HepG2 (cell line): ENCODE data around the gene SYT1. TPM values are rescaled to one million over a fixed set of nuclear protein-coding genes. Genes with fewer than 3 reads are reported as not detected.

ENCODE experiments used
- ATAC-seq: fragments of 200-7000 bp; cut with Tn5 transposase; 3 replicates; pipeline ENCODE4 v1.9.1; 2020; ENCODE audit warnings: mild to moderate bottlenecking, moderate library complexity
- BruUV-seq: library from RNA; stranded (reverse); fragments of 400-500 nt; replicated peaks from 2 replicates; lab custom pipeline; 2021; lab: Mats Ljungman, UMichigan
- CTCF ChIA-PET: fragments of 300-600 bp; formaldehyde crosslinking; extraction: SDS; loops from one replicate; lab custom pipeline; 2021; ENCODE audit warnings: low total read pairs, inconsistent platforms, low intra/inter-chr PET ratio; lab: Yijun Ruan, JAX
- POLR2A ChIA-PET: fragments of 350-600 bp; sonication (Branson Sonifier 250); formaldehyde crosslinking; loops from one replicate; lab custom pipeline; 2020; ENCODE audit warnings: antibody characterized with exemption, inconsistent platforms; lab: Yijun Ruan, JAX
- DNase-seq: peaks from one replicate; pipeline ENCODE4 v3.0.0-alpha.2; 2015; ENCODE audit warnings: low spot score
- FAIRE-seq: peaks from 3 replicates; lab custom pipeline; 2011; peaks lifted over from hg19 to GRCh38; lab: Jason Lieb, UNC
- H2AFZ ChIP-seq: one replicate; pipeline ENCODE4 v1.6.1; 2011; ENCODE audit warnings: low read length, inconsistent platforms
- H3K27ac ChIP-seq: fragments of 300-600 bp; 3 replicates; pipeline ENCODE4 v1.8.0; 2011; ENCODE audit warnings: mixed run types, mild to moderate bottlenecking, mixed read lengths, low read length, inconsistent platforms; ENCODE audit not compliant: insufficient read depth; ENCODE audit errors: extremely low read length
- H3K27me3 ChIP-seq, 2 experiments: fragments of 200-600 bp in 1 of 2; 2 replicates in 1 of 2; 3 replicates in 1 of 2; pipeline versions ENCODE4 v1.6.0 to v1.8.0; 2011; ENCODE audit warnings: low read length in 2 of 2, mild to moderate bottlenecking in 2 of 2, moderate library complexity in 2 of 2, inconsistent platforms in 1 of 2; ENCODE audit not compliant: insufficient read depth in 2 of 2, control insufficient read depth in 1 of 2
- H3K36me3 ChIP-seq, 2 experiments: fragments of 200-600 bp in 1 of 2; replicated peaks in 1 of 2; 2 replicates in 1 of 2; 3 replicates in 1 of 2; pipeline versions ENCODE4 v1.5.1 to v1.8.0; 2011; ENCODE audit warnings: low read length in 2 of 2, inconsistent platforms in 1 of 2; ENCODE audit not compliant: insufficient read depth in 2 of 2, control insufficient read depth in 1 of 2
- H3K4me1 ChIP-seq: 2 replicates; pipeline ENCODE4 v1.5.1; 2012; ENCODE audit warnings: low read length, inconsistent platforms; ENCODE audit not compliant: insufficient read depth
- H3K4me2 ChIP-seq: 2 replicates; pipeline ENCODE4 v1.6.0; 2011; ENCODE audit warnings: low read depth, low read length, inconsistent platforms
- H3K4me3 ChIP-seq, 3 experiments: fragments of 200-600 bp in 1 of 3; sonication (generic), shearing (Covaris generic) in 1 of 3; replicated peaks in 1 of 3; 2 replicates each; pipeline ENCODE4 v1.5.1; 2011 to 2016; ENCODE audit warnings: low read length in 3 of 3, inconsistent platforms in 2 of 3, low read depth in 2 of 3, mild to moderate bottlenecking in 2 of 3, control low read depth in 1 of 3, mixed read lengths in 1 of 3; ENCODE audit not compliant: insufficient read depth in 1 of 3
- H3K79me2 ChIP-seq: one replicate; pipeline ENCODE4 v1.6.1; 2011; ENCODE audit warnings: low read length, inconsistent platforms; ENCODE audit not compliant: insufficient read depth
- H3K9ac ChIP-seq: 2 replicates; pipeline ENCODE4 v1.6.0; 2011; ENCODE audit warnings: mild to moderate bottlenecking, low read depth, low read length, inconsistent platforms; ENCODE audit not compliant: insufficient read depth
- H3K9me3 ChIP-seq: 2 replicates; pipeline ENCODE4 v1.5.1; 2012; ENCODE audit warnings: mild to moderate bottlenecking, low read length
- H4K20me1 ChIP-seq: 2 replicates; pipeline ENCODE4 v1.6.0; 2011; ENCODE audit warnings: inconsistent platforms, mild to moderate bottlenecking, low read length, moderate library complexity; ENCODE audit not compliant: insufficient read depth
- MNT ChIP-seq: fragments of 450-650 bp; IDR thresholded peaks from 2 replicates; pipeline ENCODE4 v1.6.1; 2016
- PLRG1 ChIP-seq: fragments of 450-650 bp; conservative IDR thresholded peaks from 2 replicates; pipeline ENCODE4 v1.6.1; 2016
- RBFOX2 ChIP-seq: fragments of 200-400 bp; formaldehyde crosslinking; IDR thresholded peaks from 2 replicates; pipeline ENCODE4 v1.6.1; 2017; ENCODE audit warnings: low read depth, mild to moderate bottlenecking, low read length
- REPIN1 ChIP-seq: sonication (generic); formaldehyde crosslinking; IDR thresholded peaks from 2 replicates; pipeline ENCODE4 v1.8.0; 2022; ENCODE audit warnings: missing genetic modification reagents, low read depth, mild to moderate bottlenecking, borderline replicate concordance
- SOX13 ChIP-seq, 3 experiments: fragments of 450-650 bp in 1 of 3; sonication (generic) in 1 of 3; formaldehyde crosslinking in 1 of 3; IDR thresholded peaks in 2 of 3; conservative IDR thresholded peaks in 1 of 3; 2 replicates each; pipeline versions ENCODE4 v1.5.0 to v1.6.1; 2016 to 2020; ENCODE audit warnings: antibody characterized with exemption in 1 of 3, mild to moderate bottlenecking in 1 of 3, missing compliant biosample characterization in 1 of 3, missing genetic modification reagents in 1 of 3, moderate library complexity in 1 of 3
- ZKSCAN1 ChIP-seq: fragments of 150-350 bp; IDR thresholded peaks from 2 replicates; pipeline ENCODE4 v1.6.1; 2014; ENCODE audit warnings: low read length
- ZNF10 ChIP-seq: sonication (generic); formaldehyde crosslinking; IDR thresholded peaks from 2 replicates; pipeline ENCODE4 v1.4.0; 2020; ENCODE audit warnings: mild to moderate bottlenecking, low read depth, missing genetic modification reagents, borderline replicate concordance
- ZNF234 ChIP-seq: sonication (generic); formaldehyde crosslinking; conservative IDR thresholded peaks from 2 replicates; pipeline ENCODE4 v1.5.1; 2020; ENCODE audit warnings: mild to moderate bottlenecking, missing genetic modification reagents
- ZNF430 ChIP-seq: sonication (generic); formaldehyde crosslinking; IDR thresholded peaks from 2 replicates; pipeline ENCODE4 v1.9.0; 2021; ENCODE audit warnings: mild to moderate bottlenecking, missing genetic modification reagents
- ZNF616 ChIP-seq: sonication (generic); formaldehyde crosslinking; IDR thresholded peaks from 2 replicates; pipeline ENCODE4 v1.5.0; 2020; ENCODE audit warnings: low read depth, mild to moderate bottlenecking, missing genetic modification reagents
- ZNF879 ChIP-seq: sonication (generic); formaldehyde crosslinking; IDR thresholded peaks from 2 replicates; pipeline ENCODE4 v1.8.1; 2023; ENCODE audit warnings: missing genetic modification reagents
- WGBS: methylation state at CpG from one replicate; pipeline ENCODE4 v1.1.6; 2017; ENCODE audit warnings: low lambda C conversion rate; 5-methylcytosine and 5-hydroxymethylcytosine counted together
- in situ Hi-C: cut with HindIII; loops from 2 replicates; pipeline ENCODE4 v1.10.0; 2017; ENCODE audit warnings: low pct_unique_long_range_greater_than_20kb; ENCODE audit not compliant: extremely low pct_ligation_motif_present
- intact Hi-C: fragments of 100-400 bp; cut with micrococcal nuclease; formaldehyde crosslinking; loops from one replicate; pipeline ENCODE4 v1.10.0; 2022; ENCODE audit not compliant: unreplicated experiment
- polyA plus RNA-seq, 8 experiments: library from polyadenylated mRNA; depleted of rRNA in 3 of 8; stranded (reverse) in 7 of 8; unstranded in 1 of 8; fragments of >200 nt; fragmentation: Illumina TruSeq in 4 of 8; extraction: Trizol in 4 of 8; gene quantifications; 2 replicates each; pipeline versions ENCODE4 v1.2.1 to v1.2.3, GENCODE V29; 2011 to 2016; ENCODE audit warnings: low read depth in 4 of 8, missing spikeins in 1 of 8, mixed read lengths in 1 of 8; ENCODE audit not compliant: insufficient read depth in 1 of 8
- total RNA-seq, 5 experiments: library from RNA; depleted of rRNA; stranded (reverse); fragments of >200 nt; fragmentation: Illumina TruSeq; extraction: Trizol; gene quantifications; 2 replicates each; pipeline ENCODE4 v1.2.3, GENCODE V29; 2016; ENCODE audit warnings: low read depth in 1 of 5
- TF ChIP-seq, protein P1 (sequence below): sonication (generic); formaldehyde crosslinking; IDR thresholded peaks from 2 replicates; pipeline ENCODE4 v1.8.0; 2022; ENCODE audit warnings: mild to moderate bottlenecking, missing genetic modification reagents, moderate library complexity
- TF ChIP-seq, protein P2 (sequence below): sonication (generic); formaldehyde crosslinking; IDR thresholded peaks from 2 replicates; pipeline ENCODE4 v1.5.1; 2020; ENCODE audit warnings: missing genetic modification reagents, mild to moderate bottlenecking, borderline replicate concordance

SYT1 gene
- total and polyA plus RNA-seq, 2 of the 13 experiments (the other 11 are each of a cell fraction or from before 2014, with no cell fraction given) = not detected

- POLR2A ChIA-PET = no interaction called here
- H3K27ac ChIP-seq = no peak overlapping the region
- TF ChIP-seq RBFOX2 = no peak
- TF ChIP-seq, protein P1, sequence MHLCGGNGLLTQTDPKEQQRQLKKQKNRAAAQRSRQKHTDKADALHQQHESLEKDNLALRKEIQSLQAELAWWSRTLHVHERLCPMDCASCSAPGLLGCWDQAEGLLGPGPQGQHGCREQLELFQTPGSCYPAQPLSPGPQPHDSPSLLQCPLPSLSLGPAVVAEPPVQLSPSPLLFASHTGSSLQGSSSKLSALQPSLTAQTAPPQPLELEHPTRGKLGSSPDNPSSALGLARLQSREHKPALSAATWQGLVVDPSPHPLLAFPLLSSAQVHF (CRISPR knock-in tag) = no peak
- no peak for TF ChIP-seq ZNF234 (CRISPR knock-in tag)
- TF ChIP-seq ZNF430 (CRISPR knock-in tag) = no peak
- TF ChIP-seq ZKSCAN1 = no peak
- TF ChIP-seq ZNF879 = no peak
- no peak for TF ChIP-seq ZNF616 (CRISPR knock-in tag)
- no peak for TF ChIP-seq PLRG1
- TF ChIP-seq, protein P2, sequence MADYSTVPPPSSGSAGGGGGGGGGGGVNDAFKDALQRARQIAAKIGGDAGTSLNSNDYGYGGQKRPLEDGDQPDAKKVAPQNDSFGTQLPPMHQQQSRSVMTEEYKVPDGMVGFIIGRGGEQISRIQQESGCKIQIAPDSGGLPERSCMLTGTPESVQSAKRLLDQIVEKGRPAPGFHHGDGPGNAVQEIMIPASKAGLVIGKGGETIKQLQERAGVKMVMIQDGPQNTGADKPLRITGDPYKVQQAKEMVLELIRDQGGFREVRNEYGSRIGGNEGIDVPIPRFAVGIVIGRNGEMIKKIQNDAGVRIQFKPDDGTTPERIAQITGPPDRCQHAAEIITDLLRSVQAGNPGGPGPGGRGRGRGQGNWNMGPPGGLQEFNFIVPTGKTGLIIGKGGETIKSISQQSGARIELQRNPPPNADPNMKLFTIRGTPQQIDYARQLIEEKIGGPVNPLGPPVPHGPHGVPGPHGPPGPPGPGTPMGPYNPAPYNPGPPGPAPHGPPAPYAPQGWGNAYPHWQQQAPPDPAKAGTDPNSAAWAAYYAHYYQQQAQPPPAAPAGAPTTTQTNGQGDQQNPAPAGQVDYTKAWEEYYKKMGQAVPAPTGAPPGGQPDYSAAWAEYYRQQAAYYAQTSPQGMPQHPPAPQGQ (CRISPR knock-in tag) = no peak
- TF ChIP-seq MNT = no peak
- TF ChIP-seq REPIN1 (CRISPR knock-in tag) = no peak
- no peak for TF ChIP-seq ZNF10 (CRISPR knock-in tag)
- TF ChIP-seq SOX13 (IDR thresholded peaks at IDR 0.05) = no peak
- TF ChIP-seq SOX13 (CRISPR knock-in tag; conservative IDR thresholded peaks at IDR 0.05 in 1 of 2, IDR thresholded peaks at IDR 0.05 in 1 of 2) = no peak
- no peak overlapping the region for H3K4me3 ChIP-seq
- H3K27me3 ChIP-seq = no peaks in the 10 kb centered on the region
- DNase-seq (no peak), ATAC-seq (no peak), FAIRE-seq (no peak)
- WGBS = 24% methylated on average over 3 of the region's 3 CpGs
- no TSS peak for BruUV-seq
- no peaks in the 10 kb centered on the region for H3K9me3 ChIP-seq
- no peaks in the 10 kb centered on the region for H3K79me2 ChIP-seq
- intact Hi-C loops = loop anchor here (1.0 to 5.0 kb wide), 5 partner anchors 330 to 862 kb away; no protein-coding TSS in a partner anchor
- peaks cover 8% of the 10 kb centered on the region; the same call in 1 of the 2 replicates for H3K4me1 ChIP-seq
- H2AFZ ChIP-seq = no peak overlapping the region
- H3K9ac ChIP-seq = no peak overlapping the region
- peak overlapping the region; percentile 19; the same call in 1 of the 2 replicates for H3K4me2 ChIP-seq
- H4K20me1 ChIP-seq = no peaks in the 10 kb centered on the region
- in situ Hi-C loops = loop anchor here (5.0 to 10.0 kb wide), 2 partner anchors 776 to 859 kb away; no protein-coding TSS in a partner anchor
- CTCF ChIA-PET = interaction anchor here (1.3 to 2.1 kb wide), 3 partner anchors 139 to 861 kb away, joined by 3 to 14 read pairs (median 7); no protein-coding TSS in a partner anchor
- no peaks in the 10 kb centered on the region for H3K36me3 ChIP-seq
Measured at GRCh38 chr12:79408689-79409088, 544.1 kb downstream of the SYT1 start.
